Measurements from ENCODE around the gene STK32B.

DNA sequence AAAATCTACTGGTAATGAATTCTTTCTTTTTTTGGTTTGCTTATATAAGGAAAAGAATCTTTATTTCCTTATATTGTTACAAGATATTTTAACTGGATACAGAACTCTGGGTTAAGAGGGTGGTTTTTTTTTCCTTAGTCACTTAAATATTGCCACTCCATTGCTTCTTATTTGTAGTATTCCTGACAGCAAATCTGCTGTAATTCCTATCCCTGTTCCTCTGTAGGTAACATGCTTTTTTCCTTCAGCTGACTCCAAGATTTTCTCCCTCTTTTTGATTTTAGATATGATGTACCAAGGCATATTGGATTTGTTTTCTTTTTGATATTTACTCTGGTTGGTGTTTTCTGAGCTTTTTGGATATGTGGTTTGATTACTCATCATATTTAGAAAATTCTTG is 378.5 kb downstream of the STK32B start:
- TF ChIP-seq CTCF (conservative IDR thresholded peaks at IDR 0.05; ENCODE audit: low read length): no peak
- TF ChIP-seq EZH2phosphoT487 (IDR thresholded peaks at IDR 0.05; ENCODE audit: borderline replicate concordance): no peak

Measured in Loucy (cell line).